CD14-positive monocyte (primary cell): ENCODE measurements around the gene APMAP. TPM values are rescaled to one million over a fixed set of nuclear protein-coding genes. Genes with fewer than 3 reads are reported as not detected.

Experiments used
- DNase-seq, 3 donors: peaks; one replicate each; pipeline ENCODE4 v3.0.0-alpha.2; 2011 to 2022
- H2AFZ ChIP-seq: 2 replicates; pipeline ENCODE4 v1.6.0; 2012; ENCODE audit warnings: mild to moderate bottlenecking, low read depth, low read length, inconsistent platforms; ENCODE audit not compliant: insufficient read depth, poor library complexity, severe bottlenecking
- H3K27ac ChIP-seq, 2 donors: 1 replicate in 1 of 2; 2 replicates in 1 of 2; pipeline ENCODE4 v1.5.1; 2012 to 2013; ENCODE audit warnings: low read length in 2 of 2, control low read depth in 1 of 2, inconsistent platforms in 1 of 2, low read depth in 1 of 2, mild to moderate bottlenecking in 1 of 2
- H3K27me3 ChIP-seq, 2 donors: one replicate each; pipeline versions ENCODE4 v1.6.0 to v1.6.1; 2011 to 2013; ENCODE audit warnings: low read length in 2 of 2; ENCODE audit not compliant: control insufficient read depth in 2 of 2, insufficient read depth in 2 of 2
- H3K36me3 ChIP-seq, 2 donors: replicated peaks in 1 of 2; 1 replicate in 1 of 2; 2 replicates in 1 of 2; pipeline versions ENCODE4 v1.5.1 to v1.6.1; 2012 to 2013; ENCODE audit warnings: low read length in 2 of 2, control low read depth in 1 of 2, inconsistent platforms in 1 of 2, mild to moderate bottlenecking in 1 of 2; ENCODE audit not compliant: insufficient read depth in 2 of 2, control insufficient read depth in 1 of 2
- H3K4me1 ChIP-seq, 2 donors: 1 replicate in 1 of 2; 2 replicates in 1 of 2; pipeline versions ENCODE4 v1.5.1 to v1.6.1; 2012 to 2013; ENCODE audit warnings: low read length in 2 of 2, control low read depth in 1 of 2, inconsistent platforms in 1 of 2, mild to moderate bottlenecking in 1 of 2, moderate library complexity in 1 of 2; ENCODE audit not compliant: insufficient read depth in 2 of 2, control insufficient read depth in 1 of 2
- H3K4me2 ChIP-seq: replicated peaks from 2 replicates; pipeline ENCODE3; 2012; ENCODE audit warnings: low read length, moderate library complexity, mild to moderate bottlenecking; ENCODE audit not compliant: poor library complexity, severe bottlenecking; ENCODE audit errors: extremely low read depth
- H3K4me3 ChIP-seq, 3 experiments: fragments of 200-600 bp in 1 of 3; sonication (generic) in 1 of 3; replicated peaks in 1 of 3; 1 replicate in 2 of 3; 2 replicates in 1 of 3; pipeline ENCODE4 v1.5.1; 2011 to 2013; ENCODE audit warnings: low read length in 3 of 3, mild to moderate bottlenecking in 3 of 3, control low read depth in 2 of 3, low read depth in 2 of 3, inconsistent platforms in 1 of 3, moderate library complexity in 1 of 3
- H3K79me2 ChIP-seq: 2 replicates; pipeline ENCODE4 v1.6.0; 2012; ENCODE audit warnings: mild to moderate bottlenecking, control low read depth, inconsistent platforms, low read length, moderate library complexity; ENCODE audit not compliant: insufficient read depth
- H3K9ac ChIP-seq: 2 replicates; pipeline ENCODE4 v1.6.0; 2017; ENCODE audit warnings: low read length, mild to moderate bottlenecking; ENCODE audit not compliant: insufficient read depth, poor library complexity, severe bottlenecking
- H3K9me3 ChIP-seq, 2 donors: replicated peaks in 1 of 2; 1 replicate in 1 of 2; 2 replicates in 1 of 2; pipeline versions ENCODE4 v1.5.1 to v1.6.1; 2012 to 2013; ENCODE audit warnings: low read length in 2 of 2, control low read depth in 1 of 2; ENCODE audit not compliant: control insufficient read depth in 1 of 2, insufficient read depth in 1 of 2
- H4K20me1 ChIP-seq: 2 replicates; pipeline ENCODE4 v1.6.0; 2012; ENCODE audit warnings: mild to moderate bottlenecking, low read length, control low read depth, moderate library complexity; ENCODE audit not compliant: insufficient read depth
- H3K27ac Mint-ChIP-seq, 7 donors: one replicate each; pipeline ENCODE4 v1.8.0; 2020; ENCODE audit warnings: mild to moderate bottlenecking in 7 of 7, mixed read lengths in 7 of 7, moderate library complexity in 6 of 7, inconsistent platforms in 2 of 7
- H3K27me3 Mint-ChIP-seq, 3 donors: one replicate each; pipeline ENCODE4 v1.8.0; 2021 to 2022; ENCODE audit warnings: low read depth in 3 of 3, mild to moderate bottlenecking in 3 of 3, mixed read lengths in 3 of 3, moderate library complexity in 3 of 3, inconsistent platforms in 1 of 3
- H3K36me3 Mint-ChIP-seq, 2 donors: one replicate each; pipeline ENCODE4 v1.8.0; 2020; ENCODE audit warnings: mixed read lengths in 2 of 2, inconsistent platforms in 1 of 2, mild to moderate bottlenecking in 1 of 2
- H3K4me1 Mint-ChIP-seq: one replicate; pipeline ENCODE4 v1.8.0; 2020; ENCODE audit warnings: mild to moderate bottlenecking, mixed read lengths
- H3K4me3 Mint-ChIP-seq, 2 donors: one replicate each; pipeline ENCODE4 v1.8.0; 2020; ENCODE audit warnings: mild to moderate bottlenecking in 2 of 2, mixed read lengths in 2 of 2, moderate library complexity in 1 of 2
- H3K9me3 Mint-ChIP-seq, 7 donors: one replicate each; pipeline ENCODE4 v1.8.0; 2020 to 2022; ENCODE audit warnings: mixed read lengths in 7 of 7, mild to moderate bottlenecking in 6 of 7, moderate library complexity in 6 of 7, inconsistent platforms in 2 of 7
- WGBS: methylation state at CpG from one replicate; pipeline ENCODE4 v1.1.5; 2013; ENCODE audit warnings: missing lambda C conversion rate; ENCODE audit not compliant: insufficient coverage; 5-methylcytosine and 5-hydroxymethylcytosine counted together
- intact Hi-C, 2 donors: fragments of 100-400 bp; cut with micrococcal nuclease; formaldehyde crosslinking; loops; one replicate each; pipeline versions ENCODE4 v1.15.0 to v1.15.1; 2023
- polyA plus RNA-seq, 3 donors: library from polyadenylated mRNA; depleted of rRNA in 1 of 3; unstranded in 2 of 3; stranded (reverse) in 1 of 3; fragments of 300-500 nt in 2 of 3; fragments of >200 nt in 1 of 3; fragmentation: Illumina TruSeq in 2 of 3; gene quantifications; 1 replicate in 2 of 3; 2 replicates in 1 of 3; pipeline ENCODE4 v1.2.3, GENCODE V29; 2012 to 2021
- TF ChIP-seq, protein P1 (sequence below): fragments of 200-600 bp; IDR thresholded peaks from one replicate; pipeline ENCODE4 v1.8.0; 2022; ENCODE audit warnings: antibody characterized with exemption, mild to moderate bottlenecking

APMAP gene
- polyA plus RNA-seq, 3 donors = 26.9 to 74.0 (median 73.2) TPM

DNA sequence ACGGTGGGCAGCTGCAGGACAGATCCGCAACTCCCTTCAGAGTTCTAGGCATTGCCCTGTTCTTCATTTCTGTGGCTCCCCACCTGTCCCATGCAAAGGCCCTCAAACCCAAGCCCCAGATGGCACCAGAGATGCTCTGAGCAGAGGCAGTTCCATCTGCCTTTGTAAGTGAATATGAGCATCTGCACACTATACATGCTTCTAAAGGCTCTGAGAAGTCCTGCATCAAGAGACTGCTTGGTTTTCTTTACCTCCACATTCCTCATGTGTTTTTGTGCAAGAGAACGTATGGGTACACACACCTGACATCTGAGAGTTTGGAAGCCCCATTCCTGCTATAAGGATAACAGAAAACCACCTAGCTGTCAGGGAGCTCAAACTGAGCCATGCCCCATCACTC is 57.8 kb downstream of the APMAP start:
- no peaks in the 10 kb centered on the region for H3K27me3 ChIP-seq
- no peak overlapping the region for H2AFZ ChIP-seq
- H3K79me2 ChIP-seq = no peaks in the 10 kb centered on the region
- intact Hi-C loops = no loop called here
- H4K20me1 ChIP-seq = no peaks in the 10 kb centered on the region
- H3K4me3 Mint-ChIP-seq = no peak overlapping the region
- H3K4me2 ChIP-seq = no peak overlapping the region
- WGBS = 100% methylated on average over 1 of the region's 3 CpGs
- peaks cover 0 to 3% of the 10 kb centered on the region in 2 donors for H3K4me1 ChIP-seq
- no peak for DNase-seq
- no peak overlapping the region for H3K27ac ChIP-seq
- no peaks in the 10 kb centered on the region for H3K36me3 ChIP-seq
- TF ChIP-seq, protein P1, sequence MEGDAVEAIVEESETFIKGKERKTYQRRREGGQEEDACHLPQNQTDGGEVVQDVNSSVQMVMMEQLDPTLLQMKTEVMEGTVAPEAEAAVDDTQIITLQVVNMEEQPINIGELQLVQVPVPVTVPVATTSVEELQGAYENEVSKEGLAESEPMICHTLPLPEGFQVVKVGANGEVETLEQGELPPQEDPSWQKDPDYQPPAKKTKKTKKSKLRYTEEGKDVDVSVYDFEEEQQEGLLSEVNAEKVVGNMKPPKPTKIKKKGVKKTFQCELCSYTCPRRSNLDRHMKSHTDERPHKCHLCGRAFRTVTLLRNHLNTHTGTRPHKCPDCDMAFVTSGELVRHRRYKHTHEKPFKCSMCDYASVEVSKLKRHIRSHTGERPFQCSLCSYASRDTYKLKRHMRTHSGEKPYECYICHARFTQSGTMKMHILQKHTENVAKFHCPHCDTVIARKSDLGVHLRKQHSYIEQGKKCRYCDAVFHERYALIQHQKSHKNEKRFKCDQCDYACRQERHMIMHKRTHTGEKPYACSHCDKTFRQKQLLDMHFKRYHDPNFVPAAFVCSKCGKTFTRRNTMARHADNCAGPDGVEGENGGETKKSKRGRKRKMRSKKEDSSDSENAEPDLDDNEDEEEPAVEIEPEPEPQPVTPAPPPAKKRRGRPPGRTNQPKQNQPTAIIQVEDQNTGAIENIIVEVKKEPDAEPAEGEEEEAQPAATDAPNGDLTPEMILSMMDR = no peak
- peaks cover 0 to 6% of the 10 kb centered on the region in 2 donors for H3K9me3 ChIP-seq
- peaks cover 0 to 2% (median 1%) of the 10 kb centered on the region in 3 donors for H3K27me3 Mint-ChIP-seq
- no peaks in the 10 kb centered on the region for H3K36me3 Mint-ChIP-seq
- H3K9ac ChIP-seq = no peak overlapping the region
- H3K9me3 Mint-ChIP-seq = peaks cover 2 to 13% (median 6%) of the 10 kb centered on the region in 7 donors
- no peak overlapping the region for H3K27ac Mint-ChIP-seq
- H3K4me3 ChIP-seq = no peak overlapping the region
- peaks cover 20% of the 10 kb centered on the region for H3K4me1 Mint-ChIP-seq

DNA sequence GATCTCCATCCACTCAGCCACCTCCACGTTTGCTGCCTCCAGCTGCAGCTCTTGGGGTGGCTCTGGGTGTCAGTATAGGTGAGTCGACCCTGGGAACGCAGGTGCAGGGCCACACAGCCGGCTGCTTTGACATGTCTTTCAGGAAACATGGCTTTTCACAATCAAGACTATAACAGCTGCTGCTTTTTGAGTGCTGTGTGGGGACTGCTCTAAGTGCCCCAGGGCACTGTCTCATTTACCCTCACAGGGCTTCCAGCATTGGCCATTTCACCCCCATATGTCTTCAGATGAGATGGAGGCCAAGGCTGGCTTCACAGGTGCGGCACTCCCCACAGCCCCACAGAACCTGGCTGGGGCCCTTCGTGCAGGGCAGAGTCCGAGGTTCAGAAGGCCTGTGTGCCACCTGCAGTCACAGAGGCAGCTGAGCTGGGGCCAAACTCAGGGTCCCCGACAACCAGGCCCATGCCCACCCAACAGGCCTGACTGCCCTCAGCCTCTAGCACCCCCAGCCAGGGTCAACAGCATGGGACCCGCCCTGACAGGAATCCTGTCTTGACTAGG is 58.4 kb downstream of the APMAP start:
- Histone ChIP-seq H3K4me1 (peaks cover 0 to 3% of the 10 kb centered on the region in 2 donors), H4K20me1 (no peaks in the 10 kb centered on the region), H3K79me2 (no peaks in the 10 kb centered on the region), H3K9ac (no peak overlapping the region), H2AFZ (no peak overlapping the region), H3K27me3 (no peaks in the 10 kb centered on the region), H3K27ac (no peak overlapping the region), H3K36me3 (no peaks in the 10 kb centered on the region), H3K4me3 (no peak overlapping the region), H3K9me3 (peaks cover 0 to 6% of the 10 kb centered on the region in 2 donors), H3K4me2 (no peak overlapping the region)
- H3K9me3 Mint-ChIP-seq = peaks cover 2 to 13% (median 6%) of the 10 kb centered on the region in 7 donors
- H3K4me3 Mint-ChIP-seq = no peak overlapping the region
- peak overlapping the region in 2 of 7 donors; percentile 36 to 39 for H3K27ac Mint-ChIP-seq
- H3K36me3 Mint-ChIP-seq = no peaks in the 10 kb centered on the region
- H3K4me1 Mint-ChIP-seq = peaks cover 20% of the 10 kb centered on the region
- 87% methylated on average over 6 of the region's 9 CpGs for WGBS
- no peak for DNase-seq
- intact Hi-C loops = no loop called here
- TF ChIP-seq, protein P1 = no peak
- H3K27me3 Mint-ChIP-seq = peaks cover 0 to 2% (median 1%) of the 10 kb centered on the region in 3 donors
